Ishikawa (cell line): ENCODE measurements around the gene FLOT2.

Experiments used
- CEBPB ChIP-seq: IDR thresholded peaks from 2 replicates; pipeline ENCODE4 v1.6.1; 2012
- CREB1 ChIP-seq: IDR thresholded peaks from 2 replicates; pipeline ENCODE4 v1.6.1; 2012; ENCODE audit warnings: low read depth
- EGR1 ChIP-seq: IDR thresholded peaks from 2 replicates; pipeline ENCODE4 v1.6.1; 2012
- EP300 ChIP-seq: IDR thresholded peaks from 2 replicates; pipeline ENCODE4 v1.6.1; 2012; ENCODE audit warnings: borderline replicate concordance
- FOXM1 ChIP-seq: IDR thresholded peaks from 2 replicates; pipeline ENCODE4 v1.6.1; 2012; ENCODE audit warnings: low read depth, borderline replicate concordance
- NFIC ChIP-seq: IDR thresholded peaks from 2 replicates; pipeline ENCODE4 v1.6.1; 2012
- RAD21 ChIP-seq: IDR thresholded peaks from 2 replicates; pipeline ENCODE4 v1.6.1; 2012; ENCODE audit warnings: low read depth
- TAF1 ChIP-seq: IDR thresholded peaks from 2 replicates; pipeline ENCODE4 v1.6.1; 2012; ENCODE audit warnings: low read depth, mild to moderate bottlenecking
- TCF12 ChIP-seq: IDR thresholded peaks from 2 replicates; pipeline ENCODE4 v1.6.1; 2012; ENCODE audit warnings: low read depth
- TEAD4 ChIP-seq: IDR thresholded peaks from 2 replicates; pipeline ENCODE4 v1.6.1; 2012
- YY1 ChIP-seq: IDR thresholded peaks from 2 replicates; pipeline ENCODE4 v1.6.1; 2012; ENCODE audit warnings: low read depth
- ZBTB7A ChIP-seq: IDR thresholded peaks from 2 replicates; pipeline ENCODE4 v1.6.1; 2012; ENCODE audit warnings: low read depth
- TF ChIP-seq, protein P1 (sequence below): IDR thresholded peaks from 2 replicates; pipeline ENCODE4 v1.6.1; 2012; ENCODE audit warnings: low read depth, mild to moderate bottlenecking
- TF ChIP-seq, protein P2 (sequence below): IDR thresholded peaks from 2 replicates; pipeline ENCODE4 v1.6.1; 2012
- TF ChIP-seq, protein P3 (sequence below): IDR thresholded peaks from 2 replicates; pipeline ENCODE4 v1.6.1; 2012

FLOT2 gene

DNA sequence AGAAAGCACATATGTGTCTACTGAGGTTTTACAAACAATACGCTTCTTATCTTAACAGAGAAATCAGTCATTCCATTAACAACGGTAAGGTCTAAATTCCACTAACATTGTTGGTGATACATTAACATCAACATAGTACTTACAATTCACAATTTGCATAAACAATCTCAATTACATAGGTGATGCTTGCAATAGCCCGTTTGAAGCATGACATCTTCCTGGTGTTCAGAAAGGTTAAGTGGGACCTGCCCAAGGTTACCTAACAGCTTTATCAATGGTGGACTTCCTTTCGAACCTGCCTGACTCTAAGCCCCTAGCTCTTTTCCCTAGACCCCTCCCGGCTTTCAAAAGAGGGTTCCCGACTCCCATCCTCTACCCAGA is 55.6 kb downstream of the FLOT2 start:
- TF ChIP-seq CEBPB (no peak), TCF12 (no peak), FOXM1 (no peak), EGR1 (no peak), EP300 (no peak), ZBTB7A (no peak), YY1 (no peak), NFIC (no peak), RAD21 (no peak), TEAD4 (no peak)
- TF ChIP-seq, protein P1, sequence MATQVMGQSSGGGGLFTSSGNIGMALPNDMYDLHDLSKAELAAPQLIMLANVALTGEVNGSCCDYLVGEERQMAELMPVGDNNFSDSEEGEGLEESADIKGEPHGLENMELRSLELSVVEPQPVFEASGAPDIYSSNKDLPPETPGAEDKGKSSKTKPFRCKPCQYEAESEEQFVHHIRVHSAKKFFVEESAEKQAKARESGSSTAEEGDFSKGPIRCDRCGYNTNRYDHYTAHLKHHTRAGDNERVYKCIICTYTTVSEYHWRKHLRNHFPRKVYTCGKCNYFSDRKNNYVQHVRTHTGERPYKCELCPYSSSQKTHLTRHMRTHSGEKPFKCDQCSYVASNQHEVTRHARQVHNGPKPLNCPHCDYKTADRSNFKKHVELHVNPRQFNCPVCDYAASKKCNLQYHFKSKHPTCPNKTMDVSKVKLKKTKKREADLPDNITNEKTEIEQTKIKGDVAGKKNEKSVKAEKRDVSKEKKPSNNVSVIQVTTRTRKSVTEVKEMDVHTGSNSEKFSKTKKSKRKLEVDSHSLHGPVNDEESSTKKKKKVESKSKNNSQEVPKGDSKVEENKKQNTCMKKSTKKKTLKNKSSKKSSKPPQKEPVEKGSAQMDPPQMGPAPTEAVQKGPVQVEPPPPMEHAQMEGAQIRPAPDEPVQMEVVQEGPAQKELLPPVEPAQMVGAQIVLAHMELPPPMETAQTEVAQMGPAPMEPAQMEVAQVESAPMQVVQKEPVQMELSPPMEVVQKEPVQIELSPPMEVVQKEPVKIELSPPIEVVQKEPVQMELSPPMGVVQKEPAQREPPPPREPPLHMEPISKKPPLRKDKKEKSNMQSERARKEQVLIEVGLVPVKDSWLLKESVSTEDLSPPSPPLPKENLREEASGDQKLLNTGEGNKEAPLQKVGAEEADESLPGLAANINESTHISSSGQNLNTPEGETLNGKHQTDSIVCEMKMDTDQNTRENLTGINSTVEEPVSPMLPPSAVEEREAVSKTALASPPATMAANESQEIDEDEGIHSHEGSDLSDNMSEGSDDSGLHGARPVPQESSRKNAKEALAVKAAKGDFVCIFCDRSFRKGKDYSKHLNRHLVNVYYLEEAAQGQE = no peak
- TF ChIP-seq, protein P2, sequence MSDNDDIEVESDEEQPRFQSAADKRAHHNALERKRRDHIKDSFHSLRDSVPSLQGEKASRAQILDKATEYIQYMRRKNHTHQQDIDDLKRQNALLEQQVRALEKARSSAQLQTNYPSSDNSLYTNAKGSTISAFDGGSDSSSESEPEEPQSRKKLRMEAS = no peak
- TF ChIP-seq, protein P3, sequence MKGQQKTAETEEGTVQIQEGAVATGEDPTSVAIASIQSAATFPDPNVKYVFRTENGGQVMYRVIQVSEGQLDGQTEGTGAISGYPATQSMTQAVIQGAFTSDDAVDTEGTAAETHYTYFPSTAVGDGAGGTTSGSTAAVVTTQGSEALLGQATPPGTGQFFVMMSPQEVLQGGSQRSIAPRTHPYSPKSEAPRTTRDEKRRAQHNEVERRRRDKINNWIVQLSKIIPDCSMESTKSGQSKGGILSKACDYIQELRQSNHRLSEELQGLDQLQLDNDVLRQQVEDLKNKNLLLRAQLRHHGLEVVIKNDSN = no peak

GRCh38 chr17:28839221-28839620 is 58.3 kb downstream of the FLOT2 start:
- TF ChIP-seq CEBPB (no peak), FOXM1 (no peak), TAF1 (no peak), EP300 (no peak)

- TF ChIP-seq CREB1 (no peak), TEAD4 (no peak), EGR1 (no peak), YY1 (no peak)
These were observed 63.1 kb downstream of the FLOT2 start for GRCh38 chr17:28834420-28834819.
